C4-2B (cell line): ENCODE results near the gene ARMC9.

Experiments used
- ZFX ChIP-seq: fragments of 450-650 bp; IDR thresholded peaks from 2 replicates; pipeline ENCODE4 v1.6.1; 2017
- TF ChIP-seq, protein P1 (sequence below): fragments of 450-650 bp; conservative IDR thresholded peaks from 2 replicates; pipeline ENCODE4 v1.5.1; 2017; ENCODE audit warnings: mild to moderate bottlenecking

GRCh38 chr2:231245249-231246094 is 47.0 kb downstream of the ARMC9 start:
- TF ChIP-seq, protein P1, sequence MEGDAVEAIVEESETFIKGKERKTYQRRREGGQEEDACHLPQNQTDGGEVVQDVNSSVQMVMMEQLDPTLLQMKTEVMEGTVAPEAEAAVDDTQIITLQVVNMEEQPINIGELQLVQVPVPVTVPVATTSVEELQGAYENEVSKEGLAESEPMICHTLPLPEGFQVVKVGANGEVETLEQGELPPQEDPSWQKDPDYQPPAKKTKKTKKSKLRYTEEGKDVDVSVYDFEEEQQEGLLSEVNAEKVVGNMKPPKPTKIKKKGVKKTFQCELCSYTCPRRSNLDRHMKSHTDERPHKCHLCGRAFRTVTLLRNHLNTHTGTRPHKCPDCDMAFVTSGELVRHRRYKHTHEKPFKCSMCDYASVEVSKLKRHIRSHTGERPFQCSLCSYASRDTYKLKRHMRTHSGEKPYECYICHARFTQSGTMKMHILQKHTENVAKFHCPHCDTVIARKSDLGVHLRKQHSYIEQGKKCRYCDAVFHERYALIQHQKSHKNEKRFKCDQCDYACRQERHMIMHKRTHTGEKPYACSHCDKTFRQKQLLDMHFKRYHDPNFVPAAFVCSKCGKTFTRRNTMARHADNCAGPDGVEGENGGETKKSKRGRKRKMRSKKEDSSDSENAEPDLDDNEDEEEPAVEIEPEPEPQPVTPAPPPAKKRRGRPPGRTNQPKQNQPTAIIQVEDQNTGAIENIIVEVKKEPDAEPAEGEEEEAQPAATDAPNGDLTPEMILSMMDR: peak; percentile 45
- TF ChIP-seq ZFX: no peak
